ENCODE data around the gene LCA5L.

Gene LCA5L

DNA sequence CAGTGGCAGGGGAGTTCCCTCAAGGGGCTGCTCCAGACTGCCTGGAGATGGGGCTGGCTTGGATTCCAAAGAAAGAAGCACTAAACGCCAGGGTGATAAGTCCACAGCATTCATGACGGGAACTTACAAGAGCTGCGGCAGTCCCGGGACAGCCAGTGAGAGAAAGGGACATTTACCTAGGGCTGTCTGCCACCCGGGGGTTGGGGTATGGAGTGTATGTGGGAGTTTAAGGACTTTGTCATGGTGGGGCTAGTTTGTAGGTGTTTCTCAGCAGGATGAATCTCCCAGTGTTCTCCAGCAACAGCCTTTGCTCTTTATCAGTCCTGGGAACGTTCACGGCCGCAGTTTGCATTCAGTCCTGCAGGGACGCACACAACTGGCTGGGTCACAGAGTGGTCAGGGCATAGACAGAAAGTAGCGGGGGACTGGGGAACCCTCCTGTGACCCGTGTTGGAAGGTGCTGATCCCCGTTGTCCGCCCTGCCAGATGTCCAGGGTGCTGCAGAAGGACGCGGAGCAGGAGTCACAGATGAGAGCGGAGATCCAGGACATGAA is 55.3 kb downstream of the LCA5L start:
- in situ Hi-C loops (cut with MboI; ENCODE audit: low sequenced_read_pairs, unreplicated experiment) = loop anchor here (25.0 kb wide), 1 partner anchor 203 kb away; the partner anchor contains the start of gene PSMG1
- DNase-seq (ENCODE audit: low spot score) = no peak
- TF ChIP-seq, protein P1, sequence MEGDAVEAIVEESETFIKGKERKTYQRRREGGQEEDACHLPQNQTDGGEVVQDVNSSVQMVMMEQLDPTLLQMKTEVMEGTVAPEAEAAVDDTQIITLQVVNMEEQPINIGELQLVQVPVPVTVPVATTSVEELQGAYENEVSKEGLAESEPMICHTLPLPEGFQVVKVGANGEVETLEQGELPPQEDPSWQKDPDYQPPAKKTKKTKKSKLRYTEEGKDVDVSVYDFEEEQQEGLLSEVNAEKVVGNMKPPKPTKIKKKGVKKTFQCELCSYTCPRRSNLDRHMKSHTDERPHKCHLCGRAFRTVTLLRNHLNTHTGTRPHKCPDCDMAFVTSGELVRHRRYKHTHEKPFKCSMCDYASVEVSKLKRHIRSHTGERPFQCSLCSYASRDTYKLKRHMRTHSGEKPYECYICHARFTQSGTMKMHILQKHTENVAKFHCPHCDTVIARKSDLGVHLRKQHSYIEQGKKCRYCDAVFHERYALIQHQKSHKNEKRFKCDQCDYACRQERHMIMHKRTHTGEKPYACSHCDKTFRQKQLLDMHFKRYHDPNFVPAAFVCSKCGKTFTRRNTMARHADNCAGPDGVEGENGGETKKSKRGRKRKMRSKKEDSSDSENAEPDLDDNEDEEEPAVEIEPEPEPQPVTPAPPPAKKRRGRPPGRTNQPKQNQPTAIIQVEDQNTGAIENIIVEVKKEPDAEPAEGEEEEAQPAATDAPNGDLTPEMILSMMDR (IDR thresholded peaks at IDR 0.05; ENCODE audit: borderline replicate concordance, control extremely low read depth, extremely low read depth, insufficient read depth, missing control alignments) = no peak

DNA sequence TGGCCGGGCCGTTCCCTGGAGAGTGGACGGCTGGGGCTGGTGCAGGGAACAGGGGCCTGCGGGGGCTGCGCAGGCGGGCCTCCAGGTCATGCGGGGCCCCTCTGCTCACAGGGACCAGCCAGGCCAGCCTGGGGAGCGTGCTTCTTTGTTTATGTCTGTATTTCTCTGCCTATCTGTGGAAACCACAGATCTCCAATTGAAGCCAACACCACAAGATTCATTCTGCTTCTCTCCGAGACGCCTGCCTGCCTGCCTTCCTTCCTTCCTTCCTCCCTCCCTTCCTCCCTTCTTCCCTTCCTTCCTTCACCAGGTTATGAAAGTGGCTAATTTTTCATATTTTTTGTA is 56.8 kb downstream of the LCA5L start:
- no peak for DNase-seq (ENCODE audit: low spot score)
- TF ChIP-seq, protein P1 (IDR thresholded peaks at IDR 0.05; ENCODE audit: borderline replicate concordance, control extremely low read depth, extremely low read depth, insufficient read depth, missing control alignments) = no peak
- in situ Hi-C loops (cut with MboI; ENCODE audit: low sequenced_read_pairs, unreplicated experiment) = loop anchor here (25.0 kb wide), 1 partner anchor 201 kb away; the partner anchor contains the start of gene PSMG1

DNA sequence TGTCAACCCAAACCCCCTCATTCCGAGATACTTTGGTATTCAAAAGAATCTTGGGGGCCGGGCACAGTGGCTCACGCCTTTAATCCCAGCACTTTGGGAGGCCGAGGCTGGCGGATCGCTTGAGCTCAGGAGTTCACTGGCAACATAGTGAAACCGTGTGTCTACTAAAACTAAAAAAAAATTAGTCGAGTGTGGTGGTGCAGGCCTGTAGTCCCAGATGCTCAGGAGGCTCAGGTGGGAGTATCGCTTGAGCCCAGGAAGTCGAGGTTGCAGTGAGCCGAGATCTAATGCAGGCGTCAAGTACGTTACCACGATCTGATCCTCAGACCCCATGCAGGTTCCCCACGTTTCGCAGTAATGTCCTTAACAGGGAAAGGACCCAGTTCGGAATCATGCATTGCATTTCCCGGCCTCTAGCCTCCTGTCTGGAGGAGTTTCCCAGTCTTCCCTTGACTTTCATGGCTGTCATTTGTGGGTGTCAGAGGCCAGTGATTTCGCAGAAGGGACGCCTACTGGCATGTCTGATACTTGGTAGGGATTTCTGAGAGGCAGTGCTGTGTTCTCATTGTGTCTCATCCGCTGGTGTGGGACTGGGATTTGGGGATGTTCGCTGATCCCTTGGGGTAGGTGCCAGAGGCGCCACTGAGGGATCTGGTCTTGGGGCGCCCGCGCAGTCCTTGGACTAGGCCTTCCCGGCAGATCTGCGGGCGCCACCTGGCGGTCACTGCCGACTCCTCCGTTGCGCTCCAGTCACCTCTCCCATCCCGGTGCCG is 57.4 kb downstream of the LCA5L start:
- peak; percentile 93 for DNase-seq (ENCODE audit: low spot score)
- TF ChIP-seq, protein P1 (IDR thresholded peaks at IDR 0.05; ENCODE audit: borderline replicate concordance, control extremely low read depth, extremely low read depth, insufficient read depth, missing control alignments) = peak; percentile 97
- in situ Hi-C loops (cut with MboI; ENCODE audit: low sequenced_read_pairs, unreplicated experiment) = loop anchor here (25.0 kb wide), 1 partner anchor 201 kb away; the partner anchor contains the start of gene PSMG1

DNA sequence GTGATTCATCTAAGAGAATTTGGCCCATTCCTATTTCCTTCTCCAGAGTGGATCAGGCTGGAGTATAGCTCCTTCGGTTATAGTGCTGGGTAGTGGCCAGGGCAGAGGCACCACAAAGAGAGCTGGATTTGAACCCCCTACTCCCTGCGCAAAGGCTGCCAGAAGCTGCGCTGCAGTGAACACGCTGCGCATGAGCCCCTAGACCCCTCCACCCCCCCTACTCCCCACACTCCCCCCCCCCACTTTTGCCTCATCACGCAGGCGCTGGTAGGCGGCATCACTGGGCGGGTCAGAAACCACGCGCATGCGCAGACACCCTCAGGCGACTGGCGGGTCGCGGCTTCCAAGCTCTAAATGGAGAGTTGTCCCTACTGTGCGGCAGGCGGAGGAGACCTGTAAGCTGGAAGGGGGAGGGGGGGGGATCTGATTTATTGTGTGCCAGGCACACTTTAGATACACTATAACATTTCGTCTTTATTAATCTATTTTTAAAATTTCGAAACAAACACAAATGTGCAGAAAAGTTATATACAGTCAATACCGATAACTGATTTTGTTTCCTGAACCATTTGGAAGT is 58.0 kb downstream of the LCA5L start:
- DNase-seq (ENCODE audit: low spot score) = peak; percentile 95
- in situ Hi-C loops (cut with MboI; ENCODE audit: low sequenced_read_pairs, unreplicated experiment) = loop anchor here (25.0 kb wide), 1 partner anchor 200 kb away; the partner anchor contains the start of gene PSMG1
- TF ChIP-seq, protein P1 (IDR thresholded peaks at IDR 0.05; ENCODE audit: borderline replicate concordance, control extremely low read depth, extremely low read depth, insufficient read depth, missing control alignments) = no peak

DNA sequence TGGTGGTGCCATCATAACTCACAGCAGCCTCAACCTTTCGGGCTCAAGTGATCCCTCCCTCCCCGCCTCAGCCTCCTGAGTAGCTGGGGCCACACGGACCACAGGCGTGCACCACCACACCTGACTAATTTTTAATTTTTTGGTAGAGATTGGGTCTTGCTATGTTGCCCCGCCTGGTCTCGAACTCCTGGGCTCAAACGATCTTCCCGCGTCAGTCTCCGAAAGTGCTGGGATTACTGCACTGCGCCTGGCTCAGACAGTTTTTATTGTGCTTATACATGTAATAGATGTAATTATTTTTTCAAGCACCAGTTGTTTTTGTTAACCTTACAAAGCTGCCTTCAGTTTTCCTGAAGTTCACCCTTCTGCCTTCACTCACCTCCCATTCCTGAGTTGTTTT is 58.7 kb downstream of the LCA5L start:
- in situ Hi-C loops (cut with MboI; ENCODE audit: low sequenced_read_pairs, unreplicated experiment) = loop anchor here (25.0 kb wide), 1 partner anchor 200 kb away; the partner anchor contains the start of gene PSMG1
- TF ChIP-seq, protein P1 (IDR thresholded peaks at IDR 0.05; ENCODE audit: borderline replicate concordance, control extremely low read depth, extremely low read depth, insufficient read depth, missing control alignments) = no peak
- DNase-seq (ENCODE audit: low spot score) = no peak

DNA sequence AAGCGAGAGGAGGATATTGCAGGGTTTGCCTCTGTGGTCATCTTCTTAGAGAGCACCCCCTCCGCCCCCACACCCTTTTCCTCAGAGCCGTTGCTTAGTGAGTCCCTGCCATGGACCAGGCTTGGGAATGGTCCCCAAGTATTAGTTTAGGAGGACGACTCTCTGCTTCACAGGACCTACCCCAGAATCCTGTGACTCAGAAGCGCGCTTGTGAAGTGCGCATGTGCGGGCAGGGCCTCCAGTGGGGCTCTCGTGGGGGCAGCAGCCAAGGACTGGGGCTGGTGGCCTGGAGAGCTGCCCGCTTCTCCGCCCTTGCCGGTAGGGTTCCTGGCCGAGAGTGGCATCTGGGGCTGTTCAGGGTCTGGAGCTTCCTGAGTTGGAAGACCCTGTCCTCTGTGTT is 59.4 kb downstream of the LCA5L start:
- in situ Hi-C loops (cut with MboI; ENCODE audit: low sequenced_read_pairs, unreplicated experiment) = loop anchor here (25.0 kb wide), 1 partner anchor 199 kb away; the partner anchor contains the start of gene PSMG1
- TF ChIP-seq, protein P1 (IDR thresholded peaks at IDR 0.05; ENCODE audit: borderline replicate concordance, control extremely low read depth, extremely low read depth, insufficient read depth, missing control alignments) = no peak
- no peak for DNase-seq (ENCODE audit: low spot score)
